Measurements from ENCODE around the gene PLCG1.

PLCG1 gene

GRCh38 chr20:41179961-41180360 is 42.6 kb downstream of the PLCG1 start:
- DNase-seq (ENCODE audit: low spot score) = no peak

GRCh38 chr20:41180599-41181333 is 43.4 kb downstream of the PLCG1 start:
- DNase-seq (ENCODE audit: low spot score) = no peak

- DNase-seq (ENCODE audit: low spot score) = no peak
These were observed 44.2 kb downstream of the PLCG1 start for GRCh38 chr20:41181567-41181966.

GRCh38 chr20:41182296-41183212 is 45.2 kb downstream of the PLCG1 start:
- DNase-seq (ENCODE audit: low spot score) = no peak

- DNase-seq (ENCODE audit: low spot score) = no peak
These were observed 46.0 kb downstream of the PLCG1 start for GRCh38 chr20:41183391-41183790.

GRCh38 chr20:41183831-41184230 is 46.5 kb downstream of the PLCG1 start:
- DNase-seq (ENCODE audit: low spot score) = no peak

- DNase-seq (ENCODE audit: low spot score) = no peak
These were observed 47.8 kb downstream of the PLCG1 start for GRCh38 chr20:41185013-41185757.

GRCh38 chr20:41187668-41188067 is 50.3 kb downstream of the PLCG1 start:
- no peak for DNase-seq (ENCODE audit: low spot score)

GRCh38 chr20:41191562-41192500 is 54.5 kb downstream of the PLCG1 start:
- DNase-seq (ENCODE audit: low spot score) = no peak

GRCh38 chr20:41192575-41192974 is 55.2 kb downstream of the PLCG1 start:
- DNase-seq (ENCODE audit: low spot score) = no peak

- DNase-seq (ENCODE audit: low spot score) = no peak
These were observed 59.4 kb downstream of the PLCG1 start for GRCh38 chr20:41196653-41197225.

GRCh38 chr20:41198443-41198842 is 61.1 kb downstream of the PLCG1 start:
- DNase-seq (ENCODE audit: low spot score) = no peak

- no peak for DNase-seq (ENCODE audit: low spot score)
These were observed 63.3 kb downstream of the PLCG1 start for GRCh38 chr20:41200446-41201202.

- DNase-seq (ENCODE audit: low spot score) = no peak
These were observed 64.4 kb downstream of the PLCG1 start for GRCh38 chr20:41201760-41202159.

- DNase-seq (ENCODE audit: low spot score) = no peak
These were observed 65.1 kb downstream of the PLCG1 start for GRCh38 chr20:41202426-41202825.

- DNase-seq (ENCODE audit: low spot score) = no peak
These were observed 66.3 kb downstream of the PLCG1 start for GRCh38 chr20:41203660-41204059.

GRCh38 chr20:41204304-41205265 is 67.2 kb downstream of the PLCG1 start:
- DNase-seq (ENCODE audit: low spot score) = no peak

GRCh38 chr20:41205313-41205712 is 68.0 kb downstream of the PLCG1 start:
- DNase-seq (ENCODE audit: low spot score) = no peak

Data from CD4-positive, alpha-beta T cell treated with Interleukin-6 at 100 ng/mL for 8 hours (primary cell).